ENCODE results near the gene MEIOSIN.

GRCh38 chr19:45764475-45764874 lies 31.2 kb downstream of the MEIOSIN start:
- TF ChIP-seq CTCF (conservative IDR thresholded peaks at IDR 0.05; ENCODE audit: low read length) (no peak), EZH2phosphoT487 (IDR thresholded peaks at IDR 0.05; ENCODE audit: borderline replicate concordance, low read depth, low read length) (no peak)

Measured in OCI-LY7 (cell line).